ENCODE measurements around the gene ZNF653. TPM values are rescaled to one million over a fixed set of nuclear protein-coding genes. Genes with fewer than 3 reads are reported as not detected.
A peak's percentile ranks its signal among the peaks of the same experiment; 100 is the strongest.

Gene ZNF653
- total RNA-seq, result 10 to 100 TPM; 13.6 to 41.7 (median 14.2) TPM

GRCh38 chr19:11505504-11506100 lies at the start of gene ZNF653:
TSS of gene ZNF653 (minus strand) at chr19:11505839. CDS start at chr19:11505786, 53 bp downstream.
- intact Hi-C loops (cut with DNase I), result no loop called here
- H3K4me3 ChIP-seq (replicated peaks in 1 of 3), result peak within 1 kb of the TSS; percentile 40 to 98 (median 56)

GRCh38 chr19:11555246-11555645 lies 49.6 kb upstream of the ZNF653 start:
- intact Hi-C loops (cut with DNase I), result no loop called here
- H3K27me3 ChIP-seq, result no peaks in the 10 kb centered on the region
- H3K4me3 ChIP-seq (replicated peaks in 1 of 3), result no peak overlapping the region
- no peaks in the 10 kb centered on the region for H3K9me3 ChIP-seq
- WGBS, 2 donors, result 88 to 91% methylated on average over 6 of the region's 6 CpGs
- peaks cover 15 to 17% of the 10 kb centered on the region in 2 donors for H3K36me3 ChIP-seq
- TF ChIP-seq POLR2A (IDR thresholded peaks at IDR 0.05), result no peak
- no peak for TF ChIP-seq CTCF (IDR thresholded peaks at IDR 0.05)
- peaks cover 14 to 15% of the 10 kb centered on the region in 2 donors for H3K4me1 ChIP-seq
- H3K27ac ChIP-seq, result no peak overlapping the region
- no peak for DNase-seq

More at GRCh38 chr19:11505504-11506100, at the start of gene ZNF653:
- Histone ChIP-seq H3K9me3 (no peaks in the 10 kb centered on the region), H3K27me3 (no peaks in the 10 kb centered on the region), H3K27ac (peak within 1 kb of the TSS; percentile 78 to 98 (median 87)), H3K36me3 (no peaks in the 10 kb centered on the region), H3K4me1 (peaks cover 0 to 9% of the 10 kb centered on the region in 2 donors)
- peak; percentile 89 to 95 for DNase-seq
- whole genome bisulfite sequencing, 2 donors, result 1% methylated on average over 13 of the region's 65 CpGs; no CpG with 5 or more reads in 1 of the 2 donors
- TF ChIP-seq POLR2A (IDR thresholded peaks at IDR 0.05), result peak in 1 of 2 donors; percentile 40
- no peak for TF ChIP-seq CTCF (IDR thresholded peaks at IDR 0.05)

- H3K36me3 ChIP-seq, result peaks cover 15 to 17% of the 10 kb centered on the region in 2 donors
- no peak for TF ChIP-seq CTCF (IDR thresholded peaks at IDR 0.05)
- TF ChIP-seq POLR2A (IDR thresholded peaks at IDR 0.05), result no peak
- H3K4me1 ChIP-seq, result peaks cover 9 to 14% of the 10 kb centered on the region in 2 donors
- intact Hi-C loops (cut with DNase I), result no loop called here
- no peaks in the 10 kb centered on the region for H3K27me3 ChIP-seq
- DNase-seq, result no peak
- H3K4me3 ChIP-seq (replicated peaks in 1 of 3), result no peak overlapping the region
- 81 to 91% methylated on average over 8 of the region's 12 CpGs for WGBS, 2 donors
- no peak overlapping the region for H3K27ac ChIP-seq
- H3K9me3 ChIP-seq, result no peaks in the 10 kb centered on the region
Measured at GRCh38 chr19:11554160-11554559, 48.5 kb upstream of the ZNF653 start.

GRCh38 chr19:11552666-11553372 lies 47.2 kb upstream of the ZNF653 start:
- TF ChIP-seq POLR2A (IDR thresholded peaks at IDR 0.05) (no peak), CTCF (IDR thresholded peaks at IDR 0.05) (no peak)
- H3K4me3 ChIP-seq (replicated peaks in 1 of 3), result no peak overlapping the region
- no peak for DNase-seq
- H3K27me3 ChIP-seq, result no peaks in the 10 kb centered on the region
- 89 to 97% methylated on average over 12 to 20 of the region's 20 CpGs for WGBS, 2 donors
- peaks cover 15 to 17% of the 10 kb centered on the region in 2 donors for H3K36me3 ChIP-seq
- no peaks in the 10 kb centered on the region for H3K9me3 ChIP-seq
- no peak overlapping the region for H3K27ac ChIP-seq
- intact Hi-C loops (cut with DNase I), result no loop called here
- H3K4me1 ChIP-seq, result peaks cover 2 to 5% of the 10 kb centered on the region in 2 donors

All from thyroid gland (tissue), 4 donors.